M059J (cell line): Measurements from ENCODE around the gene BDH2. TPM values are rescaled to one million over a fixed set of nuclear protein-coding genes. Genes with fewer than 3 reads are reported as not detected.

Source experiments
- DNase-seq: peaks from one replicate; pipeline ENCODE4 v3.0.0-alpha.2; 2012; ENCODE audit warnings: low read depth
- total RNA-seq: library from RNA; depleted of rRNA; stranded (reverse); fragments of >200 nt; shearing (Covaris generic); gene quantifications from 2 replicates; pipeline ENCODE4 v1.2.3, GENCODE V29; 2014; rRNA removed

The BDH2 gene
- total RNA-seq, result 17.3 and 25.1 TPM in 2 replicates

- peak; percentile 89 for DNase-seq
Measured at GRCh38 chr4:103099691-103100392, at the start of gene BDH2. Gene BDH2 (minus strand): TSS chr4:103099834. CDS start chr4:103096254, 3,580 bp downstream.

- no peak for DNase-seq
Measured at GRCh38 chr4:103144926-103145325, 45.3 kb upstream of the BDH2 start.

- DNase-seq, result peak; percentile 9
Measured at GRCh38 chr4:103137446-103137827, 37.8 kb upstream of the BDH2 start.

- DNase-seq, result no peak
Measured at GRCh38 chr4:103136671-103137445, 37.2 kb upstream of the BDH2 start.

- DNase-seq, result no peak
Measured at GRCh38 chr4:103129174-103129573, 29.5 kb upstream of the BDH2 start.

GRCh38 chr4:103126126-103126525 is 26.5 kb upstream of the BDH2 start:
- no peak for DNase-seq

GRCh38 chr4:103123114-103123513 is 23.5 kb upstream of the BDH2 start:
- no peak for DNase-seq

- DNase-seq, result no peak
Measured at GRCh38 chr4:103118166-103118565, 18.5 kb upstream of the BDH2 start.

GRCh38 chr4:103111598-103111997 is 12.0 kb upstream of the BDH2 start:
- DNase-seq, result no peak

GRCh38 chr4:103108542-103108941 is 8.9 kb upstream of the BDH2 start:
- DNase-seq, result no peak

- DNase-seq, result no peak
Measured at GRCh38 chr4:103105558-103106356, 6.1 kb upstream of the BDH2 start.

GRCh38 chr4:103104886-103105285 is 5.3 kb upstream of the BDH2 start:
- DNase-seq, result no peak

GRCh38 chr4:103100691-103101090 is 1.1 kb upstream of the BDH2 start:
- no peak for DNase-seq

GRCh38 chr4:103098756-103099440 is 736 bp downstream of the BDH2 start:
- no peak for DNase-seq

GRCh38 chr4:103098341-103098740 is 1.3 kb downstream of the BDH2 start:
- DNase-seq, result no peak

- DNase-seq, result no peak
Measured at GRCh38 chr4:103097112-103097511, 2.5 kb downstream of the BDH2 start.

- DNase-seq, result no peak
Measured at GRCh38 chr4:103095080-103095479, 4.6 kb downstream of the BDH2 start.

GRCh38 chr4:103092245-103092644 is 7.4 kb downstream of the BDH2 start:
- no peak for DNase-seq

GRCh38 chr4:103091601-103092223 is 7.9 kb downstream of the BDH2 start:
- peak; percentile 60 for DNase-seq

- no peak for DNase-seq
Measured at GRCh38 chr4:103089481-103089880, 10.2 kb downstream of the BDH2 start.

- DNase-seq, result no peak
Measured at GRCh38 chr4:103086551-103086950, 13.1 kb downstream of the BDH2 start.
